NCI-H2227 treated with DMSO at 0.1 percent for 48 hours (cell line): ENCODE data around the gene RPP38.

ENCODE experiments used
- DNase-seq: peaks from one replicate; lab custom pipeline; 2025; lab: John Stamatoyannopoulos, UW

The RPP38 gene

GRCh38 chr10:15152556-15152955, 55.4 kb downstream of the RPP38 start:
- DNase-seq: no peak
